ENCODE data around the gene BEND4. TPM values are rescaled to one million over a fixed set of nuclear protein-coding genes. Genes with fewer than 3 reads are reported as not detected.

BEND4 gene
- total RNA-seq, 2 experiments from 2014 or later, result 0.20 to 0.26 TPM

DNA sequence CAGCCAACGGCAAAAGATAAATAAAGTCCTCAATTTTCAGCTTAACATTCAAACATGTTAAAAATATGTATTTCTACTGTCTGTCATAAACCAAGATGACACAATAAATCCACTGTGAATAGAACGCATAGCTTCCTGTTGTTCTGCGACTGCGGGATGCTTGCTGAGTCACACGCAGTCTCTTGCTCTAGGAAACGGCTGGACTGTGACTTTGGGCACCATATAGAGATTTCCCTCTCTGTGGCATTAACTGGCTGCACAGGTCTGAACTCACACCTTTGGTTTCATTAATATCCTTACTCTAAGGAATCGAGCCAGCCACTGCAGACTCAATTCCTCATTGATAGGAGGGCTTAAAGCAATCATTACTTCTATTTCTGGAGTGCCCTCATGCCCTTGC lies 8.4 kb downstream of the BEND4 start:
- no peaks in the 10 kb centered on the region for H3K36me3 Mint-ChIP-seq (ENCODE audit: low read depth)
- no peaks in the 10 kb centered on the region for H3K9me3 Mint-ChIP-seq
- no peak for DNase-seq
- CTCF ChIA-PET, result no interaction called here
- H3K4me1 Mint-ChIP-seq (ENCODE audit: low read depth), result no peaks in the 10 kb centered on the region
- no peak overlapping the region for H3K27ac Mint-ChIP-seq
- intact Hi-C loops (cut with micrococcal nuclease), result no loop called here
- peaks cover 20% of the 10 kb centered on the region for H3K27me3 Mint-ChIP-seq (ENCODE audit: low read depth)
- no peak overlapping the region for H3K4me3 Mint-ChIP-seq

- Mint-ChIP-seq H3K4me1 (ENCODE audit: low read depth) (no peaks in the 10 kb centered on the region), H3K27ac (no peak overlapping the region), H3K27me3 (ENCODE audit: low read depth) (peaks cover 22% of the 10 kb centered on the region), H3K9me3 (no peaks in the 10 kb centered on the region), H3K4me3 (no peak overlapping the region), H3K36me3 (ENCODE audit: low read depth) (no peaks in the 10 kb centered on the region)
- DNase-seq, result no peak
- intact Hi-C loops (cut with micrococcal nuclease), result no loop called here
- CTCF ChIA-PET, result no interaction called here
These were observed 9.9 kb downstream of the BEND4 start for GRCh38 chr4:42142591-42142990.

GRCh38 chr4:42136371-42136770 lies 16.1 kb downstream of the BEND4 start:
- Mint-ChIP-seq H3K4me1 (ENCODE audit: low read depth) (no peaks in the 10 kb centered on the region), H3K36me3 (ENCODE audit: low read depth) (no peaks in the 10 kb centered on the region), H3K4me3 (no peak overlapping the region), H3K27me3 (ENCODE audit: low read depth) (peaks cover 12% of the 10 kb centered on the region), H3K27ac (no peak overlapping the region), H3K9me3 (no peaks in the 10 kb centered on the region)
- no peak for DNase-seq
- CTCF ChIA-PET, result no interaction called here
- intact Hi-C loops (cut with micrococcal nuclease), result no loop called here

- no peak overlapping the region for H3K4me3 Mint-ChIP-seq
These were observed 19.4 kb downstream of the BEND4 start for GRCh38 chr4:42133006-42133405.

DNA sequence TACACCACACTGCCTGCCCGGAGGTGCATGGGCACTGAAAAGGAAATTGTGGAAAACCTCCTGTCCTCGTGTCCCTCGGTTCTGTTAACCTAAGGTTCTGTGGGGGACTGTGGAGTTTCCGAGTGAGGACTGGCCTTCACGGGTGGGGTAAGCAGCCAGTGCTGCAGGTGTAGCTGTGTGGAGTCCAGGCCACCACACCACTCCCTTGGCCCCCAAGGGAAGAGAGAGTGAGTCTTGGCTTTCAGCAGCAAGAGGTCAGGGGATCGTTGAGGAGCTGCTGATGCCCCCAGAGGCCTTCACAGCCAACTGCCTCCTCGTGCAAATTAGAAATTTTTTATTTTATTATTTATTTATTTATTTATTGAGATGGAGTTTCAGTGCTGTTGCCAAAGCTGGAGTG lies 20.4 kb downstream of the BEND4 start:
- Mint-ChIP-seq H3K27ac (no peak overlapping the region), H3K4me3 (no peak overlapping the region)

More at GRCh38 chr4:42133006-42133405, 19.4 kb downstream of the BEND4 start:
- H3K27ac Mint-ChIP-seq, result no peak overlapping the region
- CTCF ChIA-PET, result no interaction called here
- peaks cover 2% of the 10 kb centered on the region for H3K9me3 Mint-ChIP-seq
- DNase-seq, result no peak
- intact Hi-C loops (cut with micrococcal nuclease), result no loop called here
- peaks cover 7% of the 10 kb centered on the region for H3K27me3 Mint-ChIP-seq (ENCODE audit: low read depth)
- no peaks in the 10 kb centered on the region for H3K36me3 Mint-ChIP-seq (ENCODE audit: low read depth)
- no peaks in the 10 kb centered on the region for H3K4me1 Mint-ChIP-seq (ENCODE audit: low read depth)

GRCh38 chr4:42123071-42123644 lies 29.3 kb downstream of the BEND4 start:
- Mint-ChIP-seq H3K36me3 (ENCODE audit: low read depth) (no peaks in the 10 kb centered on the region), H3K4me3 (no peak overlapping the region), H3K27me3 (ENCODE audit: low read depth) (peaks cover 13% of the 10 kb centered on the region), H3K9me3 (no peaks in the 10 kb centered on the region), H3K27ac (no peak overlapping the region), H3K4me1 (ENCODE audit: low read depth) (no peaks in the 10 kb centered on the region)
- no peak for DNase-seq
- CTCF ChIA-PET, result no interaction called here
- intact Hi-C loops (cut with micrococcal nuclease), result no loop called here

More for the DNA sequence above, 20.4 kb downstream of the BEND4 start:
- no peaks in the 10 kb centered on the region for H3K4me1 Mint-ChIP-seq (ENCODE audit: low read depth)
- peaks cover 9% of the 10 kb centered on the region for H3K27me3 Mint-ChIP-seq (ENCODE audit: low read depth)
- H3K9me3 Mint-ChIP-seq, result peaks cover 2% of the 10 kb centered on the region
- H3K36me3 Mint-ChIP-seq (ENCODE audit: low read depth), result no peaks in the 10 kb centered on the region
- intact Hi-C loops (cut with micrococcal nuclease), result no loop called here
- CTCF ChIA-PET, result no interaction called here
- no peak for DNase-seq

GRCh38 chr4:42122237-42122636 lies 30.2 kb downstream of the BEND4 start:
- no peaks in the 10 kb centered on the region for H3K4me1 Mint-ChIP-seq (ENCODE audit: low read depth)
- CTCF ChIA-PET, result no interaction called here
- no peak overlapping the region for H3K4me3 Mint-ChIP-seq
- no peak overlapping the region for H3K27ac Mint-ChIP-seq
- intact Hi-C loops (cut with micrococcal nuclease), result no loop called here
- H3K36me3 Mint-ChIP-seq (ENCODE audit: low read depth), result no peaks in the 10 kb centered on the region
- DNase-seq, result no peak
- H3K9me3 Mint-ChIP-seq, result no peaks in the 10 kb centered on the region
- H3K27me3 Mint-ChIP-seq (ENCODE audit: low read depth), result peaks cover 8% of the 10 kb centered on the region

- Mint-ChIP-seq H3K27ac (no peak overlapping the region), H3K4me1 (ENCODE audit: low read depth) (no peaks in the 10 kb centered on the region), H3K36me3 (ENCODE audit: low read depth) (no peaks in the 10 kb centered on the region), H3K27me3 (ENCODE audit: low read depth) (peaks cover 13% of the 10 kb centered on the region), H3K9me3 (no peaks in the 10 kb centered on the region), H3K4me3 (no peak overlapping the region)
- DNase-seq, result no peak
- intact Hi-C loops (cut with micrococcal nuclease), result no loop called here
- CTCF ChIA-PET, result interaction anchor here (0.6 kb wide), 1 partner anchor 103 kb away, joined by 5 read pairs; no protein-coding TSS in a partner anchor
These were observed 32.6 kb downstream of the BEND4 start for GRCh38 chr4:42119886-42120285.

- no peak for DNase-seq
These were observed 39.6 kb downstream of the BEND4 start for GRCh38 chr4:42112846-42113245.

DNA sequence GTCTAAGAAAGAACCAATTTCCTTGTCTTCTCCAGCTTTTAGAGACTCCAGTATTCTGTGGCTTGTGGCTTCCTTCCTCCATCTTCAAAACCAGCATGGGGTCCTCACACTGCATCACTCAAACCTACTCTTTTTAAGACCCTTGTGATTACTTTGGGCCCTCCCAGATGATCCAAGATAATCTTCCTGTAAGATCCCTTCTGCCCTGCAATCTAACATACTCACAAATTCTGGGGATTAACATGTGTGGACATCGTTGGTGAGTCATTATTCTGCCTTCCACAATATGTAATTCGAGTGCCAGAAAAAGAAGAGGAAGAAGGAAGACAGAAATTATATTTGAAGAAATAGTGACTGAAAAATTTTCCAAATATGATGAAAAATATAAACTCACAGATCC lies 47.9 kb downstream of the BEND4 start:
- Mint-ChIP-seq H3K4me1 (ENCODE audit: low read depth) (no peaks in the 10 kb centered on the region), H3K27me3 (ENCODE audit: low read depth) (peaks cover 6% of the 10 kb centered on the region), H3K36me3 (ENCODE audit: low read depth) (no peaks in the 10 kb centered on the region), H3K9me3 (peaks cover 7% of the 10 kb centered on the region), H3K4me3 (no peak overlapping the region), H3K27ac (no peak overlapping the region)
- DNase-seq, result no peak
- intact Hi-C loops (cut with micrococcal nuclease), result no loop called here
- CTCF ChIA-PET, result no interaction called here

More at GRCh38 chr4:42112846-42113245, 39.6 kb downstream of the BEND4 start:
- Mint-ChIP-seq H3K9me3 (no peaks in the 10 kb centered on the region), H3K4me3 (no peak overlapping the region), H3K36me3 (ENCODE audit: low read depth) (no peaks in the 10 kb centered on the region), H3K27me3 (ENCODE audit: low read depth) (peaks cover 16% of the 10 kb centered on the region), H3K27ac (no peak overlapping the region), H3K4me1 (ENCODE audit: low read depth) (no peaks in the 10 kb centered on the region)
- intact Hi-C loops (cut with micrococcal nuclease), result no loop called here
- CTCF ChIA-PET, result interaction anchor here (0.6 kb wide), 1 partner anchor 51 kb away, joined by 5 read pairs; no protein-coding TSS in a partner anchor

GRCh38 chr4:42101446-42101975 lies 50.9 kb downstream of the BEND4 start:
- Mint-ChIP-seq H3K36me3 (ENCODE audit: low read depth) (peaks cover 3% of the 10 kb centered on the region), H3K27ac (no peak overlapping the region), H3K27me3 (ENCODE audit: low read depth) (peaks cover 1% of the 10 kb centered on the region), H3K4me1 (ENCODE audit: low read depth) (no peaks in the 10 kb centered on the region), H3K9me3 (peaks cover 7% of the 10 kb centered on the region), H3K4me3 (no peak overlapping the region)
- no peak for DNase-seq
- intact Hi-C loops (cut with micrococcal nuclease), result no loop called here
- CTCF ChIA-PET, result no interaction called here

DNA sequence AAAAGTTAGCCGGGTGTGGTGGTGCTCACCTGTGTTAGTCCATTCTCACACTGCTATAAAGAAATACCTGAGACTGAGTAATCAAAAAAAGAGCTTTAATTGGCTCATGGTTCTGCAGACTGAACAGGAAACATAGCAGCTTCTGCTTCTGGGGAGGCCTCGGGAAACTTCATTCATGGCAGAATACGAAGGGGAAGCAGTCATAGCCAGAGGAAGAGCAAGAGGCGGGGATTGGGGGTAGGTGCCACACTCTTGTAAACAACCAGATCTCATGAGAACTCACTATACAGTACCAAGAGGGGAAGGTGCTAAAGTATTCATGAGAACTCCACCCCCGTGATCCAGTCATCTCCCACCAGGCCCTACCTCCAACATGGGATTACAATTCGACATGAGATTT lies 64.1 kb downstream of the BEND4 start:
- CTCF ChIA-PET, result no interaction called here
- DNase-seq, result no peak
- intact Hi-C loops (cut with micrococcal nuclease), result no loop called here
- Mint-ChIP-seq H3K4me3 (no peak overlapping the region), H3K27me3 (ENCODE audit: low read depth) (no peaks in the 10 kb centered on the region), H3K27ac (no peak overlapping the region), H3K4me1 (ENCODE audit: low read depth) (no peaks in the 10 kb centered on the region), H3K9me3 (no peaks in the 10 kb centered on the region), H3K36me3 (ENCODE audit: low read depth) (peaks cover 17% of the 10 kb centered on the region)

- Mint-ChIP-seq H3K9me3 (no peaks in the 10 kb centered on the region), H3K36me3 (ENCODE audit: low read depth) (peaks cover 17% of the 10 kb centered on the region), H3K27ac (no peak overlapping the region), H3K27me3 (ENCODE audit: low read depth) (no peaks in the 10 kb centered on the region), H3K4me3 (no peak overlapping the region), H3K4me1 (ENCODE audit: low read depth) (no peaks in the 10 kb centered on the region)
- intact Hi-C loops (cut with micrococcal nuclease), result no loop called here
- DNase-seq, result no peak
- CTCF ChIA-PET, result no interaction called here
These were observed 68.6 kb downstream of the BEND4 start for GRCh38 chr4:42083816-42084215.

All from activated naive CD4-positive, alpha-beta T cell treated with anti-CD3 and anti-CD28 coated beads for 36 hours (primary cell).